DLD1 (cell line): ENCODE measurements around the gene BRINP1.

Experiments used
- in situ Hi-C: cut with HindIII; loops from 2 replicates; pipeline ENCODE4 v1.10.0; 2017; ENCODE audit warnings: low sequenced_read_pairs

The BRINP1 gene

GRCh38 chr9:119368681-119369581, at the start of gene BRINP1:
Gene BRINP1, minus strand, starts transcription at chr9:119369435. Its CDS starts 56,080 bp downstream, at chr9:119313355.
- in situ Hi-C loops = no loop called here

DNA sequence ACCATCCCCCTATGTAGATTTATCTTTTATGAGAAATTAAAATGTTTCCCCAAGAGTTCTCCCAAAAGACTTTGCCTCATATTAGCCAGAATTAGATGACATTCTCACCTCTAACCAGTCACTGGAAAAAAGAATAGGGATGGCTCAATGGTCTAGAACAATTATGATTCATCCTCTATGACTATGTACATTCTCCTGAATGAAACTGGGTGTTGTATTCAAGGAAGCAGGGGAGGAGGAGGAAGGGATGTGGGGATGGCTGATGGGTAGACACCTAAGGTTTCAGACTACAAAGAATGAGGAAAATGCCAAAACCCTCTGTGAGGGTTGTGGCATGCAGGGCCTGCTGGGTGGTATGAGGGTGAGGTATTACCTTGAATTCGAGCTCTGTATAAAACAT, 49.5 kb upstream of the BRINP1 start:
- in situ Hi-C loops = no loop called here

DNA sequence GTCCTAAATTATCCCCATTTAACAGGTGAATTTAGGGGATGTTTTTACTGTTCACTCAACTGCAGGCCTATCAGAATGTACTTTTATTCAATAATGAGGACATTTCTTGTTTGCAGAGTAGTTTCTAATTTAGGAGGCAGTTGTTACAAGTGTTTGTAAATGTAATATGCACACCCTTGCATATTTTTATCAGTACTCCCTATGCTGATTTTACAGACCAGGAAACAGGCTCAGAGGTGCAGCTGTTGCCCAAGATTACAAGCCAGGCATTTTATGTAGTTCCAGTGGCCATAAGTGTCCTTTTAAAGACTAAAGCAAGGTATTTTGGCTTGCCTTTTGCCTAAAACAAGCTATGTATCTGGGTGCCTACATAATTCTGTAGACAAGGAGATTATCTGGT, 47.6 kb upstream of the BRINP1 start:
- in situ Hi-C loops = no loop called here

GRCh38 chr9:119412399-119412798, 43.2 kb upstream of the BRINP1 start:
- in situ Hi-C loops = no loop called here

GRCh38 chr9:119409552-119409951, 40.3 kb upstream of the BRINP1 start:
- in situ Hi-C loops = no loop called here

- in situ Hi-C loops = no loop called here
Measured at GRCh38 chr9:119400606-119401005, 31.4 kb upstream of the BRINP1 start.

GRCh38 chr9:119398350-119398749, 29.1 kb upstream of the BRINP1 start:
- in situ Hi-C loops = no loop called here

- in situ Hi-C loops = no loop called here
Measured at GRCh38 chr9:119391878-119392277, 22.6 kb upstream of the BRINP1 start.

- in situ Hi-C loops = no loop called here
Measured at GRCh38 chr9:119375892-119376291, 6.7 kb upstream of the BRINP1 start.

- in situ Hi-C loops = no loop called here
Measured at GRCh38 chr9:119372951-119373350, 3.7 kb upstream of the BRINP1 start.

- in situ Hi-C loops = no loop called here
Measured at GRCh38 chr9:119370816-119371215, 1.6 kb upstream of the BRINP1 start.

- in situ Hi-C loops = no loop called here
Measured at GRCh38 chr9:119369680-119370366, 588 bp upstream of the BRINP1 start.

GRCh38 chr9:119368179-119368578, 1.1 kb downstream of the BRINP1 start:
- in situ Hi-C loops = no loop called here

GRCh38 chr9:119367683-119368075, 1.6 kb downstream of the BRINP1 start:
- in situ Hi-C loops = no loop called here

DNA sequence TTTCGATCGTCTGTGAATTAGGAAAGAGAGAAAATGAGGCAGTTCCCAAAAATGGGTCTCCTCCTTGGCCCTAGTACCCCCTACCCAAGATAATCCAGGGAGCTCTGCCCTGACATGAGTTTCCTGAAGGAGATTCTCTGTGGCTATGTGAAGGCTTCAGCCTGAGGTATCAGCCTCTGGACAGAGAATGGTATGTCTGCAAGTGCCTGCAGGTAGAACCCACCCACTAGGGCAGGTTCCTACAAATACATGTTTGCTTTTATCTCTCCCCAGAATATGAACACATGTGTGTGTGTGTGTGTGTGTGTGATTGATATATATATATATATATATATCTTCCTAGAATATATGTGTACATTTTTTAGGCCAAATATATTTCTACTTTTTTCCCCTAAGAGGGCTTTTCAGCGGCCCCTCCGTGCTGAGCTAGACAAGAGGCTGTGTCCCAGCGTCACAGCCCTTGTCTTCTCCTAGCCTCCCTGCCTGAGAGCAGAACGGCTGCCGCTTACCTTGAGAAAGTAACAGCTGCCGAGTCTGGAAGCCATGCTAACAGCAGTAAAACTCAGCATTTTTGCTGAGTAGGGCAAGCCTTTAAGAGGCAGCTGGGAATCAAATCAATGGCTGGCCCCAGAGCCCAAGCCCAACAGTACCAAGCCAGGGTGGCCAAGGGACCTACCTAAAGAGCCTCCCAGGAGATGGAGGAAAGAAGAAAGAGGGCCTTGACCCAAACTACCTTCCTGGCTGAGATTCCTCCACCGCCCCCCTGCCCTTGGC, 2.1 kb downstream of the BRINP1 start:
- in situ Hi-C loops = no loop called here

GRCh38 chr9:119365291-119366027, 3.8 kb downstream of the BRINP1 start:
- in situ Hi-C loops = no loop called here

GRCh38 chr9:119360237-119360636, 9.0 kb downstream of the BRINP1 start:
- in situ Hi-C loops = no loop called here

GRCh38 chr9:119357336-119358096, 11.7 kb downstream of the BRINP1 start:
- in situ Hi-C loops = no loop called here

DNA sequence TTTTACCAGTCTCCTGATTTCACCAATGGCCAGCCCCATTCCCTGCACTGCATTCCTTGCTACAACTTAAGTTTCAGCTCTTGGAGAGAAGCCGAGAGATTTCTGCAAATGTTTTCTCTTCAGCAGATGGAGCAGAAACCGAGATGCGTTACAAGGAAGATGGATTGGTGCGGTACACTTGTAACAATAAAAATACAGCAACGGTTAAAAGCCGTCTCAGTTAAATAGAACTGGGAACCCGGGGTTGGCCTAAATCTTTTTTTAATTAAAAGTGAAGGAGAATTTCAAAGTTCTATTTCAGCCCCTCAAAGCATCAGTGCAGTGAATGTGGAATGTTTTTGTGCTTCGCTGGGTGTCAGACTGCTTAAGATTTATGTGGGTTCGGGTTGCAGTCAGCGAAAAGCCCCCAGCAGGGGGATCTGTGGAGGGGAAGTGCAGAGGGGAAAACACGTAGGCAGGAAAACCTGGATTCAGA, 19.8 kb downstream of the BRINP1 start:
- in situ Hi-C loops = no loop called here
